Endothelial cell (in vitro differentiated cells): ENCODE data around the gene FOXL2NB. TPM values are rescaled to one million over a fixed set of nuclear protein-coding genes. Genes with fewer than 3 reads are reported as not detected.
A peak's percentile ranks its signal among the peaks of the same experiment; 100 is the strongest.

ENCODE experiments used
- DNase-seq: peaks from one replicate; pipeline ENCODE4 v3.0.0; 2021; ENCODE audit warnings: low spot score
- H3K27ac Mint-ChIP-seq: one replicate; pipeline ENCODE4 v1.8.0; 2021; ENCODE audit warnings: mixed read lengths, inconsistent platforms; ENCODE audit not compliant: unreplicated experiment
- H3K27me3 Mint-ChIP-seq: one replicate; pipeline ENCODE4 v1.8.0; 2021; ENCODE audit warnings: mild to moderate bottlenecking, moderate library complexity, mixed read lengths, inconsistent platforms; ENCODE audit not compliant: unreplicated experiment
- H3K36me3 Mint-ChIP-seq: one replicate; pipeline ENCODE4 v1.8.0; 2021; ENCODE audit warnings: mild to moderate bottlenecking, low read depth, mixed read lengths, inconsistent platforms; ENCODE audit not compliant: unreplicated experiment
- H3K4me1 Mint-ChIP-seq: one replicate; pipeline ENCODE4 v1.8.0; 2021; ENCODE audit warnings: mild to moderate bottlenecking, mixed read lengths, inconsistent platforms; ENCODE audit not compliant: unreplicated experiment
- H3K4me3 Mint-ChIP-seq: one replicate; pipeline ENCODE4 v1.8.0; 2021; ENCODE audit warnings: mild to moderate bottlenecking, mixed read lengths, inconsistent platforms; ENCODE audit not compliant: unreplicated experiment
- H3K9me3 Mint-ChIP-seq: one replicate; pipeline ENCODE4 v1.8.0; 2021; ENCODE audit warnings: mixed read lengths, inconsistent platforms; ENCODE audit not compliant: unreplicated experiment
- CTCF ChIP-seq: fragments of 200-600 bp; sonication (generic); IDR thresholded peaks from one replicate; pipeline ENCODE4 v1.5.0; 2021; ENCODE audit warnings: antibody characterized with exemption; ENCODE audit not compliant: unreplicated experiment
- total RNA-seq: library from RNA; stranded (reverse); fragmentation: NEBNext Ultra II Directional; extraction: Animal tissue kit (Norgen Biotek cat#: 25700); gene quantifications from one replicate; pipeline ENCODE4 v1.2.1, GENCODE V29; 2021; ENCODE audit not compliant: unreplicated experiment

The FOXL2NB gene
- total RNA-seq, 1 donor from 2014 or later = 13.2 TPM

- DNase-seq = peak; percentile 51
- TF ChIP-seq CTCF = peak; percentile 19
- Mint-ChIP-seq H3K4me3 (peak overlapping the region; percentile 86), H3K9me3 (no peaks in the 10 kb centered on the region), H3K27me3 (peaks cover 29% of the 10 kb centered on the region), H3K4me1 (peaks cover 52% of the 10 kb centered on the region), H3K27ac (no peak overlapping the region), H3K36me3 (peaks cover 14% of the 10 kb centered on the region)
Observed at GRCh38 chr3:138945709-138946662, 1.0 kb upstream of the FOXL2NB start.

GRCh38 chr3:138947495-138948121 lies 591 bp downstream of the FOXL2NB start:
- H3K27me3 Mint-ChIP-seq = peaks cover 31% of the 10 kb centered on the region
- H3K9me3 Mint-ChIP-seq = no peaks in the 10 kb centered on the region
- peaks cover 14% of the 10 kb centered on the region for H3K36me3 Mint-ChIP-seq
- peak overlapping the region; percentile 57 for H3K27ac Mint-ChIP-seq
- peak; percentile 31 for DNase-seq
- peak overlapping the region; percentile 89 for H3K4me3 Mint-ChIP-seq
- peaks cover 52% of the 10 kb centered on the region for H3K4me1 Mint-ChIP-seq
- TF ChIP-seq CTCF = no peak

- Mint-ChIP-seq H3K4me1 (peaks cover 47% of the 10 kb centered on the region), H3K4me3 (peak overlapping the region; percentile 89), H3K36me3 (peaks cover 14% of the 10 kb centered on the region), H3K27ac (no peak overlapping the region), H3K27me3 (peaks cover 27% of the 10 kb centered on the region), H3K9me3 (no peaks in the 10 kb centered on the region)
- TF ChIP-seq CTCF = no peak
- no peak for DNase-seq
Observed at GRCh38 chr3:138948371-138949001, 1.5 kb downstream of the FOXL2NB start.

- no peak for TF ChIP-seq CTCF
- peaks cover 26% of the 10 kb centered on the region for H3K27me3 Mint-ChIP-seq
- peaks cover 42% of the 10 kb centered on the region for H3K4me1 Mint-ChIP-seq
- no peak for DNase-seq
- peaks cover 10% of the 10 kb centered on the region for H3K36me3 Mint-ChIP-seq
- H3K4me3 Mint-ChIP-seq = peak overlapping the region; percentile 82
- H3K9me3 Mint-ChIP-seq = no peaks in the 10 kb centered on the region
- peak overlapping the region; percentile 48 for H3K27ac Mint-ChIP-seq
Observed at GRCh38 chr3:138949002-138949418, 2.0 kb downstream of the FOXL2NB start.
